HG03135 (cell line): Measurements from ENCODE around the gene USP31.
A peak's percentile ranks its signal among the peaks of the same experiment; 100 is the strongest.
"Not testable (repeated sequence)": the region's sequence is repeated elsewhere in the genome, so short reads cannot be mapped to it uniquely, and the experiment has no call there.

Source experiments
- ATAC-seq: cut with Tn5 transposase; IDR thresholded peaks from one replicate; pipeline ENCODE4 v1.9.1; 2021; ENCODE audit warnings: mild to moderate bottlenecking, moderate library complexity; ENCODE audit not compliant: unreplicated experiment

USP31 gene

GRCh38 chr16:23156946-23157460, 7.8 kb upstream of the USP31 start:
- no peak for ATAC-seq

GRCh38 chr16:23156110-23156509, 6.9 kb upstream of the USP31 start:
- ATAC-seq, result no peak

DNA sequence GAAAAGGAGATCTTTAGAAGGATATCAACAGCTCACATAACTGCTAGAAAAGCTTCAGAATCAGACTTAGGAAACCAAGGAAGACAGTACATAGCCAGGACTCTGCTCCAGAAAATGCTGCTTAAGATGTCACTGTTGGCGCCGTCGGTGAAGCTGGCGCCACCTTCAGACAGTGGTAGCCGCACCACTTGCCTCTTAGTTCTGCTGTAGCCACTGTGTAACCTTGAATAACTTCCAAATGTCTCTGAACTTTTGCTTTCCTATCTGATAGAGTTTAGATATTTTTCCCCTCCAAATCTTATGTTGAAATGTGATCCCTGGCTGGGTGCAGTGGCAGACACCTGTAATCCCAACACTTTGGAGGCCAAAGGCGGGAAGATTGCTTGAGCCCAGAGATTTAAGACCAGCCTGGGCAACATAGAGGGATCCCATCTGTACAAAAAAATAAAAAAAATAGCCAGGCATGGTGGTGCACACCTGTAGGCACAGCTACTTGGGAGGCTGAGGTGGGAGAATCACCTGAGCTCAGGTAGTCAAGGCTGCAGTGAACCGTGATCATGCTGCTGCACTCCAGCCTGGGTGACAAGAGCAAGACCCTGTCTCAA, 6.3 kb upstream of the USP31 start:
- no peak for ATAC-seq

- ATAC-seq, result no peak
These were observed 3.3 kb upstream of the USP31 start for GRCh38 chr16:23152386-23153178.

GRCh38 chr16:23149993-23150364, 727 bp upstream of the USP31 start:
- ATAC-seq, result no peak

DNA sequence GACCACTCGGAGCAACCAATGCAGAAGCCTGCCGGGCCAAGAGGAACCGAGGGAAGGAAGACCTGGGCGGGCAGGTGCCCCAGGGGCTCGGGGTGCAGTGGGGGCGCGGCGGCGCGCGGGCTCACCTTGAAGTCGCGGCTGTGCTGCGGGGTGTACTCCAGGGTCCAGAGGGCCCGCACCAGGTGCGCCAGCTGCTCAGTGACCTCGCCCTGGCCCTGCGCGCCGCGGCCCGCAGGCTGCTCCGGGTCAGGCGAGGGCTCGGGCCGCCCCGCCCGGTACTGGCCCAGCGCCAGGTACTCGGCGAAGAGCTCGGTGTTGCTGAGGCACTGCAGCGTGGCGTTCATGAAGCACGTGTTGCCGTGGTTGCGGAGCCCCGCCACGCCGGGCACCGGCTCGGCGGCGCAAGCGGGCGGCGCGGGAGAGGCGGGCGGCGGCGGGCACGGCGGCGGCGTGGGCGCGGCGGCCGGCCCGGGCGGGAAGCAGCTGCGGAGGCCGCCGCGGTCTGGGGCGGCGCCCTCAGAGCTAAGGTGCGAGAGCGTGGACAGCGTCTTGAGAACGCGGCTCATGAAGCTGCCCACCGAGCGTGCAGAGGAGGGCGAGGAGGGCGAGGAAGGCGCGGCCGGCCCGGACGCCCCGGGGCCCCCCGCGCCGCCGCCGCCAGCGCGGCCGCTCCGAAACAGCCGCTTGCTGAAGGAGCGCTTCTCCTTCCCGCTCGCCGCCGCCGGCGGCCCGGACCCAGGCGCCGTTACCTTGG, 562 bp downstream of the USP31 start:
- ATAC-seq, result peak; percentile 38

DNA sequence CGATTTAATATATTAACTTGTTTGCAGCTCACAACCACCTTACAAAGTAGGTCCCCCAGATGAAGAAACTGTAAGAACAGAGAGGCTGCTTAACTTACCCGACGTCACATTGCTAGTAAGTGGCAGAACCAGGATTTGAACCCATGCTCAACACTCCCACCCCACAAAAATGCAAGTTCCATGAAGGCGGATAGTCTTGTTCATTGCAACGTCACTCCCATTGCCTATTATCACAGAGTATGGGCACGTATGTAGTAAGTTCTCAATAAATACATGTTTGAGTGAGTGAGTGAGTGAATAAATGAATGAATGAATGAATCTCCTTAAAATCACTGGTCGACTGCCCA, 1.1 kb downstream of the USP31 start:
- ATAC-seq, result no peak

DNA sequence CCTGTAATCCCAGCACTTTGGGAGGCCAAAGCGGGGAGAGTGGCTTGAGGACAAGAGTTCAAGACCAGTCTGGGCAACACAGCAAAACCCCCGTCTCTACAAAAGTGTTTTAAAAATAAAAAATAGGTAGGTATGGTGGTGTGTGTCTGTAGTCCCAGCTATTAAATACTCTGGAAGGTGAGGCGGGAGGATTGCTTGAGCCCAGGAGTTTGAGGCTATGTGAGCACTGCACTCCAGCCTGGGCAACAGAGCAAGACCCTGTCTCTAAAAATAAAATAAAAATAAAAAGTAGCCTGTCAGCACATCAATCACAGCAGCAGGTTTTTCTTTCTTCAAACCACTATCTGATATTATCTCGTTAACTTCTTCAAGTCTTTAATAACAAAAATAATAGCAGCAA, 1.6 kb downstream of the USP31 start:
- no peak for ATAC-seq

- ATAC-seq, result no peak
These were observed 2.2 kb downstream of the USP31 start for GRCh38 chr16:23146877-23147601.

- no peak for ATAC-seq
These were observed 3.6 kb downstream of the USP31 start for GRCh38 chr16:23145608-23146007.

DNA sequence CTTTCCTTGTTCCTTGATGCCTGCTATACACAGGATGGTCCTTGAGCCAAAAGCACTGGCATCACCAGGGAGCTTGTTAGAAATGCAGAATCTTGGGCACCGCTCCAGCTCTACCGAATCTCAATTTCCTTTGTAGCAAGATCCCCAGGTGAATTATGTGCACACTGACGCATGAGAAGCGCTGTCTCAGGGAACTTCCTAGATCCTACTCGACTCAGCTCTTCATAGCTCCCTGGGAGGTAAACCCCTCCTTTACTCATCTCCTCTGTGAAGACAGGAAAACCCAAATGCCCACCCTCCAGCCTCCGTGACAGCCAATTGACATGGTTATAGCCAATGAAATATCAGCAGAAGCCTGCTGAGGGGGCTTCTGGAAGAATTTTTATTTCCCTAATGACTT, 4.1 kb downstream of the USP31 start:
- no peak for ATAC-seq

GRCh38 chr16:23144393-23144792, 4.9 kb downstream of the USP31 start:
- not testable (repeated sequence) for ATAC-seq

DNA sequence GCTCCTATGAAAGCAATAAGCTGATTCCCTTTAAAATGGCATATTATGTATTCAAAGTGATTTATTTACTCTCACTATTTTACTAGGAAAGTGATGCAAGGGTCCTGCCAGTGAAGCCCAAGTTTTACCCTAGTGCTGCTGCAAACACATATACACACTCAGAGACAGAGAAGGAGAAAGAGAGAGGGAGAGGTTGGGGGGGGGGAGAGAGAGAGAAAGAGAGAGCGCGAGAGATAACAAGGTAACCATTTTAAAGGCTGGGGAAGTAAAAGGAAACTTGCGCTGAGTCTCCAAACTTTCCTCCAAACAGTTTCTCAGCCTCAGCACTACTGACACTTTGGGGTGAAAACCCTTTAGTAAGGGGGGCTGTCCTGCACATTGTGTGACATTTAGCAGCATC, 5.9 kb downstream of the USP31 start:
- ATAC-seq, result no peak

DNA sequence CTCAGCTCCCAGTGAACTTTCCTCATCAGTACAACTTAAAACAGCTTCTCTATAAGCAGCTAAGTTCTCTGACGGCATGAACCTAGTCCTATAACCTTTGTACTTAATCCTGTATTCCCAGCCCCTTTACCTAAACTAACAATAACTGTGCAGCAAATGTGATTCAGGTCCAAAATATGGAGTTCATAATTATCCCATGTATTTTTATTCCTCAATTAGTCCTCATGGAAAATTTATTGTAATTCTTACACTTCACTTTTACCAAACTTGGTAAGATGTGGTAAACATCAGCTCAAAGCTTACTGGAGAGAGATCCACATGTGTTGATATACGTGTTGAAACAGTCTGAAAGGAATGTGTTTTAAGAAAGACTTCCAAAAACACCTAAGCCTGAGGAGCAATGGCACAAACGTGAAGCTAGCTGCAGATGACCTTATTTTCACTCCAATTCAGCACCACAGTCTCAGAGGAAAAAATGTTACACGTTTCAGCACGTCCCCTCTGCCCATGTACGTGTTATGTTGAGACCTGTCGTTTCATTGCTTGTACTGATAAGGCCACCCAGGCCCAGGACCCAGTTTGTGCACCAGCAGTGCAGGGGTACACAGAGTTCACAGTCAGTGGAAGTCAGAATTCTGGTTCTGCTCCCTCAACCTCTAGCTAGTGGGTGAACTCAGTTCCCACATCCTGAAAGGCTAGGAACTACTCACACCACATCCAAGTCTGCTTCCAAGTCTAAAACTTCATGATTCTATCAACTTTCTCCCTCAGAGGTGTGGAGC, 7.1 kb downstream of the USP31 start:
- ATAC-seq, result no peak

GRCh38 chr16:23141500-23141899, 7.8 kb downstream of the USP31 start:
- no peak for ATAC-seq

GRCh38 chr16:23141033-23141432, 8.2 kb downstream of the USP31 start:
- no peak for ATAC-seq

GRCh38 chr16:23140107-23140506, 9.1 kb downstream of the USP31 start:
- ATAC-seq, result no peak

DNA sequence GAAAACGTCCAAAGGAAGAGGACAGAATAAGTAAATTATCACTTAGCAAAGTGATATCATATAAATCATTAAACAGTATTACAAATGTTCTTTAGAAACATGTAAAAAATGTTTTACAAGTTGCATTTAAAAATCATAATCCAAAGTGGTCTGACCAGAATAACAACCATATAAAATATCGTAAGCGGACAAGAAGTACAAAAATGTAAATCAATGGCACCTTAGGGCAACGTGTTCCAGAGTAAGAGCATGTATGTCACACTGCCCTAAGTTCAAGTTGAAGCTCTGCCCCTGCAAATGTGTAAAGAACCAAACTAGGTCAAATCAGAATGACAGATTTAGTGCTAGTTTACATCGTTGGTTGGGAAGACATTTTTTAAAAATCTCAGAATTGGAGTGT, 11.4 kb downstream of the USP31 start:
- no peak for ATAC-seq

GRCh38 chr16:23137256-23137655, 12.0 kb downstream of the USP31 start:
- ATAC-seq, result no peak

GRCh38 chr16:23134274-23134673, 15.0 kb downstream of the USP31 start:
- no peak for ATAC-seq
